ENCODE measurements around the gene SLC22A17.

DNA sequence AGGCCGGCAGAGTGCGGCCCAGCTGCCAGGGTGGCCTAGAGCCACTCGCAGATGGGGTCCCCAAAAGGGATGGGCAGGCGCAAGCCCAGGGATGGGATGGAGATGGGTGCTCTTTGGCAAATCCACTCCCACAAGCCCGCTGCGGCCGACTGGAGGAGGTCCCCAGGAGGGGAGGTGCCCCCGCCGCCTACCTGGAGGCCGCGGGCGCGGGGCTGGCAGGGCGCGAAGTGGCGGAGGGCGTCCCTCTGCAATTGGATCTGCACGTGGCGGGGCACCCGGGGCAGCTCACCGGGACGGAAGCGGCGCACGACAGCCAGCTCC is 50.8 kb downstream of the SLC22A17 start:
- TF ChIP-seq SP1 (IDR thresholded peaks at IDR 0.05) (no peak), BHLHE40 (IDR thresholded peaks at IDR 0.05; ENCODE audit: borderline replicate concordance) (no peak)

Measured in HEK293T (cell line).